HG02623 (cell line): ENCODE measurements around the gene CRAMP1.

Experiments
- ATAC-seq: cut with Tn5 transposase; IDR thresholded peaks from one replicate; pipeline ENCODE4 v1.9.1; 2021; ENCODE audit warnings: moderate library complexity; ENCODE audit not compliant: unreplicated experiment

Gene CRAMP1

DNA sequence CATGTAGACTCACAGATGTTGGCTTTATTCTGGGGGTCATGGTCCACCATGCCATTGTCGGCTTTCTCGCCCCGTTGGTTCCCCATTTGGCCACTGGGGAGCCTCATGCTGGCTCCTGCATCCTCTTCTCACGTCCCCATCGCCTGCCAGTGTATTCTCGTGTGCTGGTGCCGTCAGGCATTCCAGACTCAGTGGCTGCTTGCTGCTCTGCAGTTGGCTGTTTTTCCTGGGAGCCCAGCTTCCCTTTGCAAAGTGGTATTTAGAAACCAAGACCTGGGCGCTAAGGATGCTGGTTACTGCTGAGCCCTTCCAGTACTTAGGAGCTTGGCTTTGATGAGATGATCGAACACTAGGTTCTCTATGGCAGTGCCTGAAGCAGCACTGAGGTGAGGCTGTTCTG is 19.1 kb downstream of the CRAMP1 start:
- no peak for ATAC-seq

GRCh38 chr16:1631931-1632637 is 19.9 kb downstream of the CRAMP1 start:
- no peak for ATAC-seq

DNA sequence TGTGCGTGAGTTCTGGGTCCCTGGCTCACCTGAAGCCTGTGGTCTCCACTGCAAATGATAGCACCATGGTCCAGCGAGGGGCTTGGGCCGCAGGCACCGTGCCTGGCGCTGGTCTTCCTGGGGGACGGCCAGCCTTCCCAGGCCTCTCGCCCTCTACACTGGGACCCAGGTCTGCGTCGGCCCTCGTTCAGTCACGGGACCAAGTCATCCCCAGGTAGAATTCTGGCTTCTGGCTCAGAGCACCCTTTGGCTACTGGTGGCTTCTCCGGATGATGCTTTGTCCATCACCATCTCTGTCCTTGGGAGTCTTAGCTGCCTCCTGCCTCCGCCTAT is 20.4 kb downstream of the CRAMP1 start:
- ATAC-seq = no peak

DNA sequence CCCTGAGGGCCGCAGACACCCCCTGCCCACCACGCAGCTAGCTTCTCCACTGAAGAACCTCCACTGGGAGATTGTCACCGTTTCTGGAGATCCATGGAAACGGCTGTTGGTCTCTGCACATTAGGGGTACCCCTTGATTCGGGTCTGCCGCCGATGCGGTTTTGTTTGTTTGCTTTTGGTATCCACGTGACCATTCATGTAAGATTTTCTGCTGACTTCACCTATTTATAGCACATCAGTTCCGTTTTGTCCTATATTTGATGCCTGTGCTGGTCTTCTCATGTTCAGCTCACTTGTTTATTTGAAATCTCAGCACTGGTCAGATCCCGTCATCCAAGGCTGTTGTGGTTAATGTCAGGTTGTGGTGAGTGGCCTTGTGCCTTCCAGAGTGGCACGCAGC is 21.1 kb downstream of the CRAMP1 start:
- no peak for ATAC-seq

GRCh38 chr16:1634541-1634940 is 22.4 kb downstream of the CRAMP1 start:
- ATAC-seq = no peak

- ATAC-seq = no peak
Observed at GRCh38 chr16:1635070-1635469, 22.9 kb downstream of the CRAMP1 start.

GRCh38 chr16:1637526-1637925 is 25.4 kb downstream of the CRAMP1 start:
- ATAC-seq = no peak

DNA sequence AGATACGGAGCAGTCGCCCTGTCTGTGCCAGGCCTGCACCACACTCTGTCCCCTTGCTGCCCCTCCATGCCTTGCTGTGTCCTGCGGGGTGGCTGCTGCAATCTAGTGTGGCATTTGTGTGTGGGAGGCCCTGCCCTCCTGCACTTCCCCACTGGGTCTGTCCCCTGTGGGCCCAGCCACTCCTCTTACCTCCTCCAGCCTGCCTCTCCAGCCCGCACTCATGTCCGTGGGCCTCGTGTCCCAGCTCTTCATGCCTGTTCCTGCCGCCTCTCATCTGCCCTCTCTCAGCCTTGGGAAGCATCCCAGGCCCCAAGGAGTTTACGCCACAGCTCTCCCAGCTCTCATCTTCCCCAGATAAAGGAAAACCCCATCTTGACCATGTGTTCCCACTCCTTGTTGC is 26.6 kb downstream of the CRAMP1 start:
- ATAC-seq = no peak

DNA sequence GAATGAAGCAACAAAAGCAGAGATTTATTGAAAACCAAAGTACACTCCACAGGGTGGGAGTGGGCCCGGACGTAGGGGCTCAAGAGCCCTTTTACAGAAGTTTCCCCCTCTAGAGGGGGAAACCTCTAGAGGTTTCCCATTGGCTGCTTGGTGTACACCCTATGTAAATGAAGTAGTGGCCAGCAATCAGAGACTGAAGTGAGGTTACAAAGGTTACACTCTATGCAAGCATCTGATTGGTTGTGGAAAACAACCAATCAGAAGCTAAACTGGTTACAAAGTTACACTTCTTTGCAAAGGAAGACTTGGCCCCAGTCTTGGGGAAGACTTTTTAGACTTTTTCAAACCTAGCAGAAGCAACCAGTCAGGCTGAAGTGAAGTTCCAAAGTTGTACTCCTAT is 27.1 kb downstream of the CRAMP1 start:
- ATAC-seq = no peak

DNA sequence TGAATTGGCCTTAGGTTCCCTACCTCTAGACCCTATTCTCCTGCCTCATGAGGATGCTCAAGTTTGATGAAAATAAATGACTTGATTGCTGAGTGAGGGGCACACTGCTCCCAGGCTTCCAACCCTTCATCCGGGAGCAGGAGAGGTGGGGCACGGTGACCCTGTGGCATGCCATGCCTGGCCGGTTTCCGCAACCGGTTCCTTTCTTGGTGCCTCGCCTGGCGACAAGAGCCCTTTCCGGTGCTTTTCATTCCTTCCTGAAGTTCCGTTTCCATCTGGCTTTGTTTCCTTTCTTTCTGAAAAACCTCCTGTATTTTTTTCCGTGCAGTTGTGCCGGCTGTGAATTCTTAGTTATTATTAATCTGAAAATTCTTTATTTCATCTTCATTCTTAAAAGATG is 27.7 kb downstream of the CRAMP1 start:
- ATAC-seq = no peak

DNA sequence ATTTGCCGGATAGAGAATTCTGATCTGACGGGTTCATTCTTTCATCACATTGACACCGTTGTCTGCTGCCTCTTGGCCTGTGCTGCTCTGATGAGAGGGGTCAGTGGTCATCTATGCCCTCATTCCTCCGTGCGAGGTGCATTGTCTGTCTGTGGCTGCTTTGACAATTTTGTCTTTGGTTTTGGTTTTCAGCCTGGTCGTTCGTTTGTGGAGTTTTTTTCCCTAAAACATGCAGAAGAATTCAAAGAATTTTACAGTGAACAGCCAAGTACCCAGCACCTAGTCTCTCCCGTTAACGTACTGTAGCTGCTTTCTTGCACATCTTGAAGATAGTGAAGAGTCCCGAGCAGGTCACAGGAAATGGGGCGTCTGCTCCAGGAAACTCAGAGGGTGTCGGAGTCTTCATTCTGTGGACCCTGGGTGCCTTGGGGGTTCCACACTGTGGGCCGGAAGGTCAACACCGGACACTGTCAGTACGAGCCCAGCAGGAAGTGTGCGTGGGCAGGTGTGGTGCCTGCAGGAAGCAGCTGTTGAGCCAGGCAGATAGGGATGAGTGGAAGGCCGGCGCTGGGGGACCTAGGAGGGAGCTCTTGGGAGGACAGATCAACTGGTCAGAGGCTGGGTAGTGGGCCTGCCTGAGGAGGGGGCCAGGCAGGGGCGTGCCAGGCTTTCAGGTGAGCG is 28.2 kb downstream of the CRAMP1 start:
- no peak for ATAC-seq

- no peak for ATAC-seq
Observed at GRCh38 chr16:1641261-1641660, 29.1 kb downstream of the CRAMP1 start.

GRCh38 chr16:1642148-1642547 is 30.0 kb downstream of the CRAMP1 start:
- ATAC-seq = no peak

GRCh38 chr16:1642753-1643152 is 30.6 kb downstream of the CRAMP1 start:
- ATAC-seq = no peak

GRCh38 chr16:1643521-1643920 is 31.4 kb downstream of the CRAMP1 start:
- no peak for ATAC-seq

- no peak for ATAC-seq
Observed at GRCh38 chr16:1645914-1646525, 33.9 kb downstream of the CRAMP1 start.

DNA sequence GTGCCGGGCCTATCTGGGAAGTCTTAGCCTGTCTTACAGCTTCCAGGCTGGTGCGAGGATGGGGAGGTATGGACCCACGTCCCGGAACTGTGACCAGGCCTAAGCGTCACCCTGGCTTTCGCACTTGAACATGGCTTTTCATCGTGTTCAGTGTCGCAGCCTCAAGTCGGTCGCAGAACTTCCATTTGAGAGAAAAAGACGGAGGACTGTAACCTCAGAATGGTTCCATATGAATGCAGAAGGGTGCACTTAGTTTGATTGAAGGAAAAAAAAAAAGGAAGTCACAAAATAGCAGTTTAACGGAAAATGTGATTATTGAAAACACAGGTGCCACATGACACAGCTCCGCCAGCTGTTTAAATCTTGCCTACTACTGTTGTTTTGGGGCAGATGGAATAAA is 35.7 kb downstream of the CRAMP1 start:
- no peak for ATAC-seq

GRCh38 chr16:1650131-1650530 is 38.0 kb downstream of the CRAMP1 start:
- no peak for ATAC-seq

DNA sequence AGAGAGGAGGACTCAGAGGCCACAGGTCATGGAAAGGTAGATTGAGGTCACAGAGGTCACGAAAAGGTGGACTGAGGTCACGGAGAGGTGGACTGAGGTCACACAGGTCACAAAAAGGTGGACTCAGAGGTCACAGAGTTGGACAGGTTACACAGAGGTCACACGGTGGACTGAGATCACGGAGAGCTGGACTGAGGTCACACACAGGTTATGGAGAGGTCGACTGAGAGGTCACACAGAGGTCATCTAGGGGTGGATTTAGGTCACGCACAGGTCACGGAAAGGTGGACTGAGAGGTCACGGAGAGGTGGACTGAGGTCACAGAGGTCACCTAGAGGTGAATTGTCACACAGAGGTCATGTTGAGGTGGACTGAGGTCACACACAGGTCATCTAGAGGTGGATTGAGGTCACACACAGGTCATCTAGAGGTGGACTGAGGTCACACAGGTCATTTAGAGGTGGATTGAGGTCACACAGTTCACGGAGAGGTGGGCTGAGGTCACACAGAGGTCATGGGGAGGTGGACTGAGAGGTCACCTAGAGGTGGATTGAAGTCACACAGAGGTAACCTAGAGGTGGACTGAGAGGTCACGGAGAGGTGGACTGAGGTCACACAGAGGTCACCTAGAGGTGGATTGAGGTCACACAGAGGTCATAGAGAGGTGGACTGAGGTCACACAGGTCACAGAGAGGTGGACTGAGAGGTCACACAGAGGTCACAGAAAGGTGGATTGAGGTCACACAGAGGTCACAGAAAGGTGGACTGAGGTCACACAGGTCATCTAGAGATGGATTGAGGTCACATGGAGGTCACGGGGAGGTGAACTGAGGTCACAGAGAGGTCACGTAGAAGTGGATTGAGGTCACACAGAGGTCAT is 39.2 kb downstream of the CRAMP1 start:
- no peak for ATAC-seq

- ATAC-seq = no peak
Observed at GRCh38 chr16:1651974-1652312, 39.8 kb downstream of the CRAMP1 start.

DNA sequence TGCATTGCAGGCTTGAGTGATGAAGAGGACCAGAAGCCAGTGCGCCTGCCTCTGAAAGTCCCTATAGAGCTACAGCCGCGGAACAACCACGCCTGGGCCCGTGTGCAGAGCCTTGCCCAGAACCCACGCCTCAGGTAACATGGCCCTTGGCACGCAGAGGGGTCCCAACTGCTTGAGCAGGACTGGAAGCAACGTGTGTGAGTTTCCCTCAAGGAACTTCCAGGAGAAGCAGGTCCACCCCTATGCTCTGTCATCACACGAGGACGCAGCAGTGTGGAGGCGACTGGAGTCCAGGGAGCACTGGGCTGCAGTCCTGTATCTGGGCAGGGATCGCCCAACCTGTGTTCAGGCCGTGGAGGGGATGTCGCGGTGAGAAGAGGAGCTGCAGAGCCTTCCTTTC is 40.9 kb downstream of the CRAMP1 start:
- no peak for ATAC-seq
